Activated naive CD4-positive, alpha-beta T cell treated with anti-CD3 and anti-CD28 coated beads for 36 hours (primary cell): Measurements from ENCODE around the gene KRT36. TPM values are rescaled to one million over a fixed set of nuclear protein-coding genes. Genes with fewer than 3 reads are reported as not detected.

ENCODE experiments used
- CTCF ChIA-PET: fragments of 350-600 bp; sonication (Branson Sonifier 250); formaldehyde crosslinking; loops from one replicate; lab custom pipeline; 2021; ENCODE audit warnings: antibody characterized with exemption; lab: Charles Lee
- DNase-seq: peaks from one replicate; pipeline ENCODE4 v3.0.0-alpha.2; 2020
- H3K27ac Mint-ChIP-seq: one replicate; pipeline ENCODE4 v1.8.0; 2021; ENCODE audit warnings: mild to moderate bottlenecking, mixed read lengths
- H3K27me3 Mint-ChIP-seq: one replicate; pipeline ENCODE4 v1.8.0; 2021; ENCODE audit warnings: low read depth, mixed read lengths
- H3K36me3 Mint-ChIP-seq: one replicate; pipeline ENCODE4 v1.8.0; 2021; ENCODE audit warnings: low read depth, mixed read lengths
- H3K4me1 Mint-ChIP-seq: one replicate; pipeline ENCODE4 v1.8.0; 2021; ENCODE audit warnings: low read depth, mixed read lengths
- H3K4me3 Mint-ChIP-seq: one replicate; pipeline ENCODE4 v1.8.0; 2021; ENCODE audit warnings: mild to moderate bottlenecking, moderate library complexity, mixed read lengths
- H3K9me3 Mint-ChIP-seq: one replicate; pipeline ENCODE4 v1.8.0; 2021; ENCODE audit warnings: mixed read lengths
- intact Hi-C: fragments of 100-400 bp; cut with micrococcal nuclease; formaldehyde crosslinking; loops from one replicate; pipeline ENCODE4 v1.15.1; 2023
- total RNA-seq, 2 experiments: library from RNA; stranded (reverse); gene quantifications; one replicate each; pipeline ENCODE4 v1.2.3, GENCODE V29; 2021

KRT36 gene
- total RNA-seq, 2 experiments from 2014 or later, result not detected

DNA sequence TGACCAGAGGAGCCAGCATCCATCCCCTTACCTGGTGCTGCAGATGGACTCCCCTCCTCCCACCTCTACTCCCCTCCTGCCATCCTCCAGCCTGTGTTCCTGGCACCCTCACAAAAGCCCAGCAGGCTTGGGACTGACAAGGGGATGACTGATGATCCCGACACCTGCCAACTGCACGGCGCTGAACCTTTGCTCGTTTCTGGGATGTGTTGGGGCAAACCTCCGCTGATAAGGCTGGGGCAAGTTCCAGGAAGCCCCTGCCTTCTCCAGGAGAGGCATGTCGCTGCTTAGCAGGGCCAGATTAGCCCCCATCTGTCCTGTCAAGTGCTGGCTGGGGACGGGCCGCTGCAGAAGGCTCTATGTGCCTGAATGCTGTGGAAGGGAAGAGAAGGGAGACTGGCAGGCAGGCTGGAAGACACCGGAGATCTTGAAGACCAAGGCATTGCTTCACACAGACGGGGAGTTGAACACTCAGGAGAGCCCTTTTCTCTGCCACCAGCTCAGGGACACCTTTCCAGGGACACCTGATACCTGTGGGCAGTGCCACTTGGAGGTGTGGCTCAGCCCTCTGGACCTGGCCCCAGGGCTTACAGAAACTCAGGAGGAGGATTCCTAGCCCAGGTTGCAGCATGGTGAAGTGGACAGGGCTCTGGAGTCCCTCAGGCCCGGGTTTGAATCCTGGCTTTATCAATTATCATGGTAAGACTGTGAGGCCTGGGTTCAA, 30.0 kb upstream of the KRT36 start:
- CTCF ChIA-PET, result no interaction called here
- Mint-ChIP-seq H3K27ac (no peak overlapping the region), H3K9me3 (no peaks in the 10 kb centered on the region), H3K27me3 (no peaks in the 10 kb centered on the region), H3K36me3 (no peaks in the 10 kb centered on the region), H3K4me1 (no peaks in the 10 kb centered on the region), H3K4me3 (no peak overlapping the region)
- intact Hi-C loops, result no loop called here
- DNase-seq, result no peak

DNA sequence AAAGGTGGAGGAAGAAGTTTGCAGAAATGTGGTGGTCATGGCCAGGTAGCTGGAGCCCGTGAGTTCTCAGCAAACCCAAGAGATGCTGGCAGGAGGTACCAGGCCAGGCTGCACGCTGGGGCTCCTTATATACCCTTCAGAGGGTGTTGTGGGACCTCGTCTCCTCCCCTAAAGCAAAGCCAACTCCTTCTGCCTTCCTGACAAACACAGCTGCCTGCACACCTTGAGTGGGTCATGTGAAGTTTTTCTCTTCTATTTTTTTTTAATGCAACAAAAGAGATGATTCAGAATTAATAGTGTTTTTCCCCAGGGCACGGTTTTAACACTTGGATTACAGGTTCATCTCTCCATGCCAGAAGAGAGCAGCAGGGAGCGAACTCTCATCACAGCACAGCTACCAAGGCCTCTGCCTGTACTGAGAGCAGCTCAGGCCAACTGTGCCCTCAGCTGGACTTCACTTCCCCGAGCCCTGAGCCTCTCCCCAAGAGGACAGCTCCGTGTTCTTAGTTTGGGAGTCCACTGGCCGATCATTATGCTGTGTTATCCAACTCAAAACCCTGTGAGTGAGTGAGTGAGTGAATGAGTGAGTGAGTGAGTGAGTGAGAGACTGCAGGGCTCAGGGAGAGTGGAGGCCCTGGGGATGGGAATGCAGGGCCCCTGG, 29.2 kb upstream of the KRT36 start, which contains the start of gene KRT15:
Gene KRT15, minus strand, starts transcription at position 102 of the 661 bp plus-strand sequence. Its CDS starts 63 bp downstream, at position 39.
- CTCF ChIA-PET, result no interaction called here
- H3K4me1 Mint-ChIP-seq, result no peaks in the 10 kb centered on the region
- no peaks in the 10 kb centered on the region for H3K9me3 Mint-ChIP-seq
- H3K36me3 Mint-ChIP-seq, result no peaks in the 10 kb centered on the region
- no peak for DNase-seq
- intact Hi-C loops, result no loop called here
- H3K4me3 Mint-ChIP-seq, result no peak within 1 kb of the TSS
- H3K27ac Mint-ChIP-seq, result no peak within 1 kb of the TSS
- no peaks in the 10 kb centered on the region for H3K27me3 Mint-ChIP-seq

DNA sequence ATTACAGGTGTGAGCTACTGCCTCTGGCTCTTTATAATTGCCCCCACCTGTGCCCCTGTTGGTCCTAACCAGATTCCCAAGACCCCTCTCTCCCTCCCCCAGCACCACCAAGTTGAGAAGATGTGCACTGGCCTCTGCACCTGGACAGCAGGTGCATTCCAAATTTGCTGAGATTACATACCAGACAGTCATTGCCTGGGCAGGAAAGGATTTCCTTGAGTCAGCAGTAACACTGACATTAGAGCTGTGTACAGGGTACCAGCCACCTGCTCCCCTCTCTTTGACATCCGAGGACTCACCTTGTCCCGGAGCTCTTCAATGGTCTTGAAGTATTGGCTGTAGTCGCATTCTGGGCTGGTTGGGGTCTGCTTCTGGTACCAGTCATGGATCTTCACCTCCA, 28.3 kb upstream of the KRT36 start:
- H3K27ac Mint-ChIP-seq, result no peak overlapping the region
- no peaks in the 10 kb centered on the region for H3K4me1 Mint-ChIP-seq
- H3K36me3 Mint-ChIP-seq, result no peaks in the 10 kb centered on the region
- no peak for DNase-seq
- intact Hi-C loops, result no loop called here
- H3K9me3 Mint-ChIP-seq, result no peaks in the 10 kb centered on the region
- H3K4me3 Mint-ChIP-seq, result no peak overlapping the region
- H3K27me3 Mint-ChIP-seq, result no peaks in the 10 kb centered on the region
- CTCF ChIA-PET, result interaction anchor here (1.3 kb wide), 1 partner anchor 22 kb away, joined by 3 read pairs; no protein-coding TSS in a partner anchor

DNA sequence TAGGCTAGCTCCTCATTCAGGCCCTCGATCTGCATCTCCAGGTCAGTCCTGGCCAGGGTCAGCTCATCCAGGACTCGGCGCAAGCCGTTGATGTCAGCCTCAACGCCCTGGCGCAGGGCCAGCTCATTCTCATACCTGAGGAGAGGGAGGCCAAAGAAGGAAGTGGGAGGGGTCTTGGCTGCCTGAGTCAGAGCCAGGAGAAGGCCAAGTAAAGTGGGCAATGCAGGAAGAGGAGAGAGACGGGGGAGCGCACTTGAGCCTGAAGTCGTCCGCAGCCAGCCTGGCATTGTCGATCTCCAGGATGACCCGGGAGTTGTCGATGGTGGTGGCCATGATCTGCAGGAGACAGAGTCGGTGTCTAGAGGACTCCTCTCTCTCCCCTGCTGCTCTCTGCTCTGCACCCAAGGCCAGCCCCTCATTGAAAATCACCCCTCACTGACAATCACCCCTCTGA, 27.1 kb upstream of the KRT36 start:
- intact Hi-C loops, result no loop called here
- H3K4me3 Mint-ChIP-seq, result no peak overlapping the region

DNA sequence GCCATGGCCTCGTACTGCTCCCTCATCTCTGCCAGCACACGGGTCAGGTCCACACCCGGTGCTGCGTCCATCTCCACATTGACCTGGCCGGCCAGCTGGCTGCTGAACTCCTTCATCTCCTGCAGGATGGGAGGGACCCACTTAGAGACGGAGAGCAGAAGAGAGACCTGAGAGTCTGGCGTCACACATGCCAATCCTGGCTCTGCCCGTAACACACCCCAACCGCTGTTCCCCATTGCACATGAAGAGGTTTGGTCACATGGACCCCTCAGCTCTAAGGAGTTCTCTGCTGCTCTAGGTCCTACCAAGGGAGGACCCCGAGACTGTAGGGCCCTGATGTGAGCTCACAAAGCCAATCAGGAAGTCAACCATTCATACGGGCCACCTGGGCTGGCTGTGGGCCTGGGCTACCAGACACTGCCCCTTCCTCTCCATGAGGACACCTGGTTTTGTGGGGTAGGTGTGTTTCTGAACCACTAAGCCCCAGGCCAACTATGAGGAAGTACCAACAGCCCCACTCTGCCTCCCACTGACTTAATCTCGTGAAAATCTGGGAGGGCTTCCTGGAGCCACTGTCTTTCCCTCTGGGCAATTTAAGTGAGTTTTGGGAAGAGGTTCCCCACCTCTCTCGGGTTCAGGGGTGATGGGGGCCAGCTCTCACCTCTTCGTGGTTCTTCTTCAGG, 26.6 kb upstream of the KRT36 start:
- Mint-ChIP-seq H3K36me3 (no peaks in the 10 kb centered on the region), H3K27ac (no peak overlapping the region), H3K9me3 (no peaks in the 10 kb centered on the region), H3K4me3 (no peak overlapping the region), H3K4me1 (no peaks in the 10 kb centered on the region), H3K27me3 (no peaks in the 10 kb centered on the region)
- no peak for DNase-seq
- intact Hi-C loops, result no loop called here
- CTCF ChIA-PET, result no interaction called here

More for the DNA sequence above, 27.1 kb upstream of the KRT36 start:
- no peaks in the 10 kb centered on the region for H3K9me3 Mint-ChIP-seq
- CTCF ChIA-PET, result no interaction called here
- no peak for DNase-seq
- H3K27ac Mint-ChIP-seq, result no peak overlapping the region
- H3K27me3 Mint-ChIP-seq, result no peaks in the 10 kb centered on the region
- no peaks in the 10 kb centered on the region for H3K36me3 Mint-ChIP-seq
- H3K4me1 Mint-ChIP-seq, result no peaks in the 10 kb centered on the region

DNA sequence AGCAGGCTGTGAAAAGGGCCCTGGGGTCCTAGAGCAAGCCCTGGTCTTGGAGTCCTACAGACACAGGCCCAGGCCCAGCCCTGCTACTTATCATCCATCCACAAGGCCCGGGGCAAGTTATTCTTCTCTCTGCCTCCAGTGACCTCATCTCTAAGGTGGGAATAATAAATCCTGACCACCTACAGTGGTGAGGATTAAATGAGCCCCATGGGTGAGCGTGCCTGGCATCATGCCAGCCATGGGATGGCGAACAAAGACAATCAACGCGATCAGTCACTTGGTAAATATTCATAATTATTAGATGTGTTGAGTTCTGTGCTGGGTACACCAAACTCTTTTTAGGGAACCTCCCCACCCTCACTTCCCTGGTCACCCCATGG, 23.4 kb upstream of the KRT36 start:
- no peak overlapping the region for H3K27ac Mint-ChIP-seq
- H3K36me3 Mint-ChIP-seq, result no peaks in the 10 kb centered on the region
- H3K4me3 Mint-ChIP-seq, result no peak overlapping the region
- no peak for DNase-seq
- no peaks in the 10 kb centered on the region for H3K9me3 Mint-ChIP-seq
- intact Hi-C loops, result no loop called here
- CTCF ChIA-PET, result interaction anchor here (1.0 kb wide), 1 partner anchor 36 kb away, joined by 3 read pairs; no protein-coding TSS in a partner anchor
- no peaks in the 10 kb centered on the region for H3K4me1 Mint-ChIP-seq
- no peaks in the 10 kb centered on the region for H3K27me3 Mint-ChIP-seq

DNA sequence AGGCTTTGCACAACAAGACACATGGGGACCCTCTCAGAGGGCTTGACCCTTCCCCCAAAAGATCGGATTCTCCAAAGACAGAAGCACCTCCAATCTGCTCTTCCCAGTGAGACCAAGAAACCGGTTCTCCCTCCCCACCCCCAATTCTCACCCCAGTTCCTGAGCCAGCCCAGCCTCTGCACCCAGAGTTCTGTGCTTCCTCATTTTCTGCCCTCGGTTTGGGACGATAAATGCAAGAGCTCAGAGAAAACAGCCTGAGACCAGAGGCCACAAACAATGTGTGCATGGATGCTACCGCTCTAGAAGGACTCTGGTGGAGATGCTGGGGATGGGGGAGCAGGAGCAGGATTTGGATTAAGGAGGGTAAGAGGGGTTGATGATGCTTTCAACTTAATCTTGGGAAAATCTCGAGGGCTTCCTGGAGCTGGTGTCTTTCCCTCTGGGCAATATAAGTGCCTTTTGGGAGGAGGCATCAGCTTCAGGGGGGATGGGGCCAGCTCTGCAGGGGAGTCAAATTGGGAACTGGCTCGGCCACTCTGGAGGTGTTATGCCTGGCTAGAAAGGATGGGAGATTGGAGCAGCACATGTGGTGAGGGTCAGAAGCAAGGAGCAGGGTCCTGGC, 22.9 kb upstream of the KRT36 start:
- no peaks in the 10 kb centered on the region for H3K27me3 Mint-ChIP-seq
- no peaks in the 10 kb centered on the region for H3K4me1 Mint-ChIP-seq

DNA sequence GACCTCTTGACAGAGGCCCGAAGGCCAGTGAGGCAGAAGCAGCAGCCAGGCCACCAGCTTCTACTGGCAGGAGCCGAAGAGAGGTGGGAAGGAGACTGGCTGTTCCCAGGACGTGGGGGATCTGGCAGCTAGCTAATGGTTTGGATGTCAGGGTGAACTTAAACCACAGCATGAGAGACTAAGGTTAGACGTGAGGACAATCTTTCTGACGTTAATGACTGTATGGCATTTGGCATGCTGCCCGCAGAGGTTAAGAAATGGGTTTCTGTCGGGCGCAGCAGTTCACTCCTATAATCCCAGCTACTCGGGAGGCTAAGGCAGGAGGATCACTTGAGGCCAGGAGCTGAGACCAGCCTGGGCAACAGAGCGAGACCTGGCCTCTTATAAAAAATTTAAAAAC, 22.0 kb upstream of the KRT36 start:
- Mint-ChIP-seq H3K9me3 (no peaks in the 10 kb centered on the region), H3K4me3 (no peak overlapping the region), H3K36me3 (no peaks in the 10 kb centered on the region), H3K4me1 (no peaks in the 10 kb centered on the region), H3K27me3 (no peaks in the 10 kb centered on the region), H3K27ac (no peak overlapping the region)
- DNase-seq, result no peak
- CTCF ChIA-PET, result interaction anchor here (0.8 kb wide), 1 partner anchor 16 kb away, joined by 3 read pairs; no protein-coding TSS in a partner anchor
- intact Hi-C loops, result no loop called here

More for the DNA sequence above, 22.9 kb upstream of the KRT36 start:
- no peak for DNase-seq
- H3K27ac Mint-ChIP-seq, result no peak overlapping the region
- intact Hi-C loops, result no loop called here
- no peaks in the 10 kb centered on the region for H3K9me3 Mint-ChIP-seq
- CTCF ChIA-PET, result interaction anchor here (0.6 to 1.0 kb wide), 3 partner anchors 17 to 37 kb away, joined by 3 read pairs; no protein-coding TSS in a partner anchor
- no peak overlapping the region for H3K4me3 Mint-ChIP-seq
- no peaks in the 10 kb centered on the region for H3K36me3 Mint-ChIP-seq

DNA sequence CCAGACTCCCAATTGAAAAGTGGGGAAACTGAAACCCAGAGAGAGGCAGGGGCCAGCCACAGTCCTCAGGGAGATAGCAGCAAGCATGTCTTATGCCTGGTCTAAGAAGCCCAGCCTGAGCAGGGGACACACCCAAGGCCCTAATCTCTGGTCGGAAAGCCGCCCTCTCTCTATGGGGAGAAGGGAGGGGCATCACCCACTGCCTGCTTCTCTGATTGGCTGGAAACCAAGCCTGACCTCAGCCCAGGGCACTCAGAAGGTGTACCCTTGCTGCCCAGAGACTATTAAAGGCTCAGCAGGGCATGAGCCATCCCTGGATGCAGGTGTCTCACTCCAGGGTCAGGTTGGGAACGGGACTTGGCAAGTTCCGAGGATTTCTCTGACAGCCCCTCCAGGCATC, 21.4 kb upstream of the KRT36 start:
- CTCF ChIA-PET, result interaction anchor here (0.9 kb wide), 1 partner anchor 137 kb away, joined by 3 read pairs; no protein-coding TSS in a partner anchor
- no peaks in the 10 kb centered on the region for H3K9me3 Mint-ChIP-seq
- no peak overlapping the region for H3K27ac Mint-ChIP-seq
- DNase-seq, result no peak
- no peaks in the 10 kb centered on the region for H3K27me3 Mint-ChIP-seq
- H3K36me3 Mint-ChIP-seq, result no peaks in the 10 kb centered on the region
- no peak overlapping the region for H3K4me3 Mint-ChIP-seq
- intact Hi-C loops, result no loop called here
- no peaks in the 10 kb centered on the region for H3K4me1 Mint-ChIP-seq

DNA sequence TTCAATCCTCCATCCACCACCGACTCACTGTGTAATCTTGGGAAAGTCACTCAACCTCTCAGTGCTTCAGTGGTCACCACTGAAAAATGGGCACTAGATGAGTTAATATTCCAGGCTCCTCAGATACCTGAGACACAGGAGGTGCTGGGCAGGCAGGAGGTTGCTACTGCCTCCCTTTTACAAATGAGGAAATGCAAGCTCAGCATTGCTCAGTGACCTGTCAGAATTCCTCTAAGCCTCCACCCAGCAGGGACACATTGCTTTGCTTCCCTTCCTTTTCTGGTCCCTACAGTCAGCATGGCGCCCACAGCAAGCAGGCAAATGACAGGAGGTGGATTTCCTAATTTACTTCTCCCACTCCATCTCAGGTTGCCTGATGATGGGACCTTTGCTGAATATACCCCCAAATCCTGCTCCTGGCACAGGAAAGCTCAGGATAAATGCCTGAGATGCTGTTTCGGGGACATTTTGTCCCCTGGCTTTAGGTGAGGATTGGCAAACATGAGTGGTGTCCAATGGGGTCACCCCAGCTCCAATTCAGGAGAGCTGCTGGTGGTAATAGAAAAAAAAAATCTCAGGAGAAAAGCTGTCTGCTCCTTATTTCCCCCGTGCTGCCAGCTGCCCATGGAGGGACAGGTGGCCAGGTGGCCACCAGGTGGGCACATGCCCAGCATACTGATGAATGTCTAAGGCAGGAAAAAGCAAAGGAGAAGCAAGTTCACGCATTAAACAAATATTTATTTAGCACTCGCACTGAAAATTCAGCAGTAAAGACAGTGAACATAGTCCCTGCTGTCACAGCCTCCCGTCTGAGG, 20.7 kb upstream of the KRT36 start:
- H3K4me1 Mint-ChIP-seq, result no peaks in the 10 kb centered on the region
- H3K27ac Mint-ChIP-seq, result no peak overlapping the region
- H3K27me3 Mint-ChIP-seq, result no peaks in the 10 kb centered on the region
- CTCF ChIA-PET, result interaction anchor here (0.9 kb wide), 1 partner anchor 138 kb away, joined by 3 read pairs; no protein-coding TSS in a partner anchor
- intact Hi-C loops, result no loop called here
- H3K9me3 Mint-ChIP-seq, result no peaks in the 10 kb centered on the region
- no peak for DNase-seq
- H3K4me3 Mint-ChIP-seq, result no peak overlapping the region
- no peaks in the 10 kb centered on the region for H3K36me3 Mint-ChIP-seq

DNA sequence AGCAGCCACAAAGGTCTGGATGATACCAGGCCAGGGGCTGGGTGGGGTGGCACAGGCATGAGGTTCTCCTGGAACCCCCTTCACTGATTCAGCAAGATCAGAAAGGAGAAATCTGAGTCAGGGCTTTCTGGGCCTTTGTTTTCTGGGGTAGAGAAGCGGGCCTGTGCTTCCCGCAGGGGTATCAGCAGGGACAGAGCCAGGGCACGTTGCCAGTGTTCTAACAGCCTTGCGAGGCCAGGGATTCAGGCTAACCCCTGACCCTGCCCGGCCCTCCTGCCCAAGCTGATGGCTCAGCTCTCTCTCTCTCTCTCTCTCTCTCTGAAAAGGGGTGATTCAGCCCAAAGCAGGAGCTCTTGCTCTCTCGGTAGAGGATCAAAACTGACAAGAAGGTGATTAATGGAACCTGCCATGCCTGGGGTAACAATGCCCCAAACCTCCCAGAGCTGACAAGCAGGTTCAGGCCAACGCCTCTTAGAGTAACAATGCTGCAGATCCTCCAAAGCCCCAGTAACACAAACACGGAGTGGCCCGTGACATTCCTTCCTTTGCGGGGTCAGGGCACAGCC, 17.7 kb upstream of the KRT36 start:
- Mint-ChIP-seq H3K4me3 (no peak overlapping the region), H3K27me3 (no peaks in the 10 kb centered on the region), H3K27ac (no peak overlapping the region), H3K36me3 (no peaks in the 10 kb centered on the region), H3K4me1 (no peaks in the 10 kb centered on the region), H3K9me3 (no peaks in the 10 kb centered on the region)
- DNase-seq, result no peak
- intact Hi-C loops, result no loop called here
- CTCF ChIA-PET, result no interaction called here
